ENCODE results near the gene GDI2. TPM values are rescaled to one million over a fixed set of nuclear protein-coding genes. Genes with fewer than 3 reads are reported as not detected.
"Not testable (repeated sequence)": the region's sequence is repeated elsewhere in the genome, so short reads cannot be mapped to it uniquely, and the experiment has no call there.

GDI2 gene
- total and polyA plus RNA-seq, 4 donors: 103 to 190 (median 155) TPM

GRCh38 chr10:5809527-5810154, 3.6 kb downstream of the GDI2 start:
- Histone ChIP-seq H3K36me3 (ENCODE audit: control insufficient read depth in 4 of 4, insufficient read depth in 3 of 4, low read depth in 1 of 4, low read length in 3 of 4) (peaks cover 0 to 4% (median 0%) of the 10 kb centered on the region in 4 donors), H3K27me3 (ENCODE audit: control insufficient read depth in 4 of 4, insufficient read depth in 4 of 4, low read length in 3 of 4) (no peaks in the 10 kb centered on the region), H3K9me3 (ENCODE audit: control insufficient read depth in 4 of 4, low read length in 3 of 4) (no peaks in the 10 kb centered on the region), H3K4me3 (ENCODE audit: low read depth in 1 of 3, low read length in 3 of 3) (peak overlapping the region in 2 of 3 donors; percentile 15 to 38), H3K27ac (ENCODE audit: low read depth in 1 of 2, low read length in 2 of 2) (peak overlapping the region; percentile 10 to 55), H3K9ac (ENCODE audit: low read depth in 1 of 2, low read length in 2 of 2) (peak overlapping the region; percentile 10 to 79), H3K4me1 (ENCODE audit: control insufficient read depth in 4 of 4, insufficient read depth in 4 of 4, low read length in 3 of 4) (peaks cover 0 to 53% (median 40%) of the 10 kb centered on the region in 4 donors)
- no peak for TF ChIP-seq FOXA1 (IDR thresholded peaks at IDR 0.05)
- no peak for DNase-seq (ENCODE audit: low spot score)
- WGBS: 21% methylated on average over 4 of the region's 4 CpGs

GRCh38 chr10:5808783-5809392, 4.3 kb downstream of the GDI2 start:
- Histone ChIP-seq H3K4me1 (ENCODE audit: control insufficient read depth in 4 of 4, insufficient read depth in 4 of 4, low read length in 3 of 4) (peaks cover 0 to 51% (median 38%) of the 10 kb centered on the region in 4 donors), H3K9ac (ENCODE audit: low read depth in 1 of 2, low read length in 2 of 2) (peak overlapping the region; percentile 10 to 79), H3K27ac (ENCODE audit: low read depth in 1 of 2, low read length in 2 of 2) (peak overlapping the region; percentile 10 to 55)
- DNase-seq (ENCODE audit: low spot score); H3K9me3 ChIP-seq (ENCODE audit: control insufficient read depth in 4 of 4, low read length in 3 of 4); H3K27me3 ChIP-seq (ENCODE audit: control insufficient read depth in 4 of 4, insufficient read depth in 4 of 4, low read length in 3 of 4); H3K4me3 ChIP-seq (ENCODE audit: low read depth in 1 of 3, low read length in 3 of 3); H3K36me3 ChIP-seq (ENCODE audit: control insufficient read depth in 4 of 4, insufficient read depth in 3 of 4, low read depth in 1 of 4, low read length in 3 of 4): not testable (repeated sequence)
- 77% methylated on average over 7 of the region's 7 CpGs for WGBS

- peaks cover 0 to 4% (median 0%) of the 10 kb centered on the region in 4 donors for H3K36me3 ChIP-seq (ENCODE audit: control insufficient read depth in 4 of 4, insufficient read depth in 3 of 4, low read depth in 1 of 4, low read length in 3 of 4)
- H3K4me1 ChIP-seq (ENCODE audit: control insufficient read depth in 4 of 4, insufficient read depth in 4 of 4, low read length in 3 of 4): peaks cover 0 to 45% (median 37%) of the 10 kb centered on the region in 4 donors
- H3K27ac ChIP-seq (ENCODE audit: low read depth in 1 of 2, low read length in 2 of 2): no peak overlapping the region
- no peaks in the 10 kb centered on the region for H3K27me3 ChIP-seq (ENCODE audit: control insufficient read depth in 4 of 4, insufficient read depth in 4 of 4, low read length in 3 of 4)
- WGBS: 38% methylated on average over 2 of the region's 2 CpGs
- H3K4me3 ChIP-seq (ENCODE audit: low read depth in 1 of 3, low read length in 3 of 3): no peak overlapping the region
- DNase-seq (ENCODE audit: low spot score): no peak
- TF ChIP-seq CTCF (IDR thresholded peaks at IDR 0.05; ENCODE audit: low read depth, low read length, missing input control) (no peak), HNF4A (conservative IDR thresholded peaks at IDR 0.05) (peak; percentile 16 to 27)
- no peak overlapping the region for H3K9ac ChIP-seq (ENCODE audit: low read depth in 1 of 2, low read length in 2 of 2)
- H3K9me3 ChIP-seq (ENCODE audit: control insufficient read depth in 4 of 4, low read length in 3 of 4): no peaks in the 10 kb centered on the region
These were observed 6.5 kb downstream of the GDI2 start for GRCh38 chr10:5806745-5807144.

GRCh38 chr10:5805711-5806110, 7.5 kb downstream of the GDI2 start:
- Histone ChIP-seq H3K9me3 (ENCODE audit: control insufficient read depth in 4 of 4, low read length in 3 of 4) (no peaks in the 10 kb centered on the region), H3K27ac (ENCODE audit: low read depth in 1 of 2, low read length in 2 of 2) (no peak overlapping the region), H3K4me1 (ENCODE audit: control insufficient read depth in 4 of 4, insufficient read depth in 4 of 4, low read length in 3 of 4) (peaks cover 2 to 38% (median 30%) of the 10 kb centered on the region in 4 donors), H3K36me3 (ENCODE audit: control insufficient read depth in 4 of 4, insufficient read depth in 3 of 4, low read depth in 1 of 4, low read length in 3 of 4) (peaks cover 0 to 4% (median 0%) of the 10 kb centered on the region in 4 donors), H3K4me3 (ENCODE audit: low read depth in 1 of 3, low read length in 3 of 3) (no peak overlapping the region), H3K9ac (ENCODE audit: low read depth in 1 of 2, low read length in 2 of 2) (no peak overlapping the region), H3K27me3 (ENCODE audit: control insufficient read depth in 4 of 4, insufficient read depth in 4 of 4, low read length in 3 of 4) (no peaks in the 10 kb centered on the region)
- DNase-seq (ENCODE audit: low spot score): no peak
- 78% methylated on average over 4 of the region's 4 CpGs for WGBS
- TF ChIP-seq FOXA1 (IDR thresholded peaks at IDR 0.05) (no peak), JUND (IDR thresholded peaks at IDR 0.05) (no peak), REST (IDR thresholded peaks at IDR 0.05) (no peak), ZBTB33 (IDR thresholded peaks at IDR 0.05) (no peak), GABPA (IDR thresholded peaks at IDR 0.05 in 1 of 2, conservative IDR thresholded peaks at IDR 0.05 in 1 of 2) (no peak), FOXA2 (IDR thresholded peaks at IDR 0.05) (no peak), HNF4A (conservative IDR thresholded peaks at IDR 0.05) (no peak), YY1 (IDR thresholded peaks at IDR 0.05) (no peak), HNF4G (IDR thresholded peaks at IDR 0.05) (no peak), TAF1 (conservative IDR thresholded peaks at IDR 0.05) (no peak), RXRA (IDR thresholded peaks at IDR 0.05) (no peak), EGR1 (IDR thresholded peaks at IDR 0.05; ENCODE audit: low read depth in 2 of 2) (no peak), NR2F2 (IDR thresholded peaks at IDR 0.05) (no peak), RAD21 (IDR thresholded peaks at IDR 0.05) (no peak)
